Hepatocyte (in vitro differentiated cells): ENCODE measurements around the gene ZNF697.

Source experiments
- CTCF ChIP-seq: fragments of 200-600 bp; sonication (generic); IDR thresholded peaks from 2 replicates; pipeline ENCODE4 v1.5.1; 2016; ENCODE audit warnings: antibody characterized with exemption, mild to moderate bottlenecking; ENCODE audit not compliant: poor library complexity
- EZH2 ChIP-seq: fragments of 200-600 bp; sonication (generic); IDR thresholded peaks from 2 replicates; pipeline ENCODE4 v1.6.1; 2016; ENCODE audit warnings: antibody characterized with exemption, mild to moderate bottlenecking, borderline replicate concordance
- EZH2phosphoT487 ChIP-seq: fragments of 200-600 bp; sonication (generic); IDR thresholded peaks from one replicate; pipeline ENCODE4 v1.6.1; 2018; ENCODE audit warnings: antibody characterized with exemption, mild to moderate bottlenecking, low read depth, moderate library complexity; ENCODE audit not compliant: unreplicated experiment, severe bottlenecking

GRCh38 chr1:119635811-119636390 is 12.2 kb downstream of the ZNF697 start:
- no peak for TF ChIP-seq CTCF
- no peak for TF ChIP-seq EZH2phosphoT487
- TF ChIP-seq EZH2: no peak
